Duodenal mucosa (tissue), 2 donors: ENCODE measurements around the gene CDC42BPA.

ENCODE experiments used
- H3K27ac ChIP-seq: one replicate; pipeline ENCODE4 v1.7.0; 2013; ENCODE audit warnings: low read depth, low read length
- H3K27me3 ChIP-seq, 2 donors: one replicate each; pipeline ENCODE4 v1.7.0; 2013; ENCODE audit warnings: low read length in 2 of 2, control low read depth in 1 of 2; ENCODE audit not compliant: insufficient read depth in 2 of 2, control insufficient read depth in 1 of 2
- H3K36me3 ChIP-seq, 2 donors: one replicate each; pipeline ENCODE4 v1.7.0; 2013; ENCODE audit warnings: low read length in 2 of 2, control low read depth in 1 of 2; ENCODE audit not compliant: insufficient read depth in 2 of 2, control insufficient read depth in 1 of 2
- H3K4me1 ChIP-seq, 2 donors: one replicate each; pipeline ENCODE4 v1.7.0; 2013; ENCODE audit warnings: low read length in 2 of 2, control low read depth in 1 of 2; ENCODE audit not compliant: insufficient read depth in 2 of 2, control insufficient read depth in 1 of 2
- H3K4me3 ChIP-seq, 2 donors: one replicate each; pipeline ENCODE4 v1.7.0; 2013; ENCODE audit warnings: low read length in 2 of 2, low read depth in 1 of 2
- H3K9ac ChIP-seq, 2 donors: one replicate each; pipeline ENCODE4 v1.7.0; 2013; ENCODE audit warnings: low read length in 2 of 2, low read depth in 1 of 2
- H3K9me3 ChIP-seq, 2 donors: one replicate each; pipeline ENCODE4 v1.7.0; 2013; ENCODE audit warnings: low read length in 2 of 2, control low read depth in 1 of 2; ENCODE audit not compliant: control insufficient read depth in 1 of 2

The CDC42BPA gene

GRCh38 chr1:227308367-227309336 is 9.6 kb downstream of the CDC42BPA start:
- Histone ChIP-seq H3K9me3 (no peaks in the 10 kb centered on the region), H3K27ac (no peak overlapping the region), H3K27me3 (no peaks in the 10 kb centered on the region), H3K4me3 (peak overlapping the region in 1 of 2 donors; percentile 3), H3K36me3 (no peaks in the 10 kb centered on the region), H3K9ac (no peak overlapping the region), H3K4me1 (peaks cover 0 to 6% of the 10 kb centered on the region in 2 donors)

GRCh38 chr1:227306689-227307088 is 11.6 kb downstream of the CDC42BPA start:
- Histone ChIP-seq H3K4me1 (peaks cover 0 to 6% of the 10 kb centered on the region in 2 donors), H3K9ac (no peak overlapping the region), H3K27me3 (no peaks in the 10 kb centered on the region), H3K9me3 (no peaks in the 10 kb centered on the region), H3K4me3 (no peak overlapping the region), H3K27ac (no peak overlapping the region), H3K36me3 (no peaks in the 10 kb centered on the region)

- H3K4me1 ChIP-seq: peaks cover 0 to 6% of the 10 kb centered on the region in 2 donors
Observed at GRCh38 chr1:227305894-227306626, 12.2 kb downstream of the CDC42BPA start.

GRCh38 chr1:227304665-227305064 is 13.6 kb downstream of the CDC42BPA start:
- Histone ChIP-seq H3K27me3 (no peaks in the 10 kb centered on the region), H3K27ac (no peak overlapping the region), H3K36me3 (no peaks in the 10 kb centered on the region), H3K9me3 (no peaks in the 10 kb centered on the region), H3K4me1 (peaks cover 0 to 6% of the 10 kb centered on the region in 2 donors), H3K9ac (no peak overlapping the region), H3K4me3 (no peak overlapping the region)

More at GRCh38 chr1:227305894-227306626, 12.2 kb downstream of the CDC42BPA start:
- Histone ChIP-seq H3K36me3 (no peaks in the 10 kb centered on the region), H3K27ac (no peak overlapping the region), H3K27me3 (no peaks in the 10 kb centered on the region), H3K9me3 (no peaks in the 10 kb centered on the region), H3K4me3 (no peak overlapping the region), H3K9ac (no peak overlapping the region)

- no peaks in the 10 kb centered on the region for H3K27me3 ChIP-seq
- no peaks in the 10 kb centered on the region for H3K9me3 ChIP-seq
- H3K4me3 ChIP-seq: no peak overlapping the region
- H3K9ac ChIP-seq: no peak overlapping the region
- H3K36me3 ChIP-seq: no peaks in the 10 kb centered on the region
- H3K27ac ChIP-seq: no peak overlapping the region
- H3K4me1 ChIP-seq: peaks cover 1 to 13% of the 10 kb centered on the region in 2 donors
Observed at GRCh38 chr1:227303662-227304061, 14.6 kb downstream of the CDC42BPA start.

GRCh38 chr1:227300682-227301081 is 17.6 kb downstream of the CDC42BPA start:
- H3K4me1 ChIP-seq: peaks cover 5 to 9% of the 10 kb centered on the region in 2 donors
- H3K36me3 ChIP-seq: no peaks in the 10 kb centered on the region
- H3K4me3 ChIP-seq: no peak overlapping the region
- H3K9me3 ChIP-seq: peaks cover 0 to 6% of the 10 kb centered on the region in 2 donors
- H3K9ac ChIP-seq: no peak overlapping the region
- no peak overlapping the region for H3K27ac ChIP-seq
- H3K27me3 ChIP-seq: no peaks in the 10 kb centered on the region

GRCh38 chr1:227299688-227300087 is 18.6 kb downstream of the CDC42BPA start:
- Histone ChIP-seq H3K4me3 (no peak overlapping the region), H3K4me1 (peaks cover 5 to 9% of the 10 kb centered on the region in 2 donors), H3K27me3 (no peaks in the 10 kb centered on the region), H3K36me3 (no peaks in the 10 kb centered on the region), H3K27ac (no peak overlapping the region), H3K9me3 (peaks cover 0 to 6% of the 10 kb centered on the region in 2 donors), H3K9ac (no peak overlapping the region)

GRCh38 chr1:227299241-227299627 is 19.1 kb downstream of the CDC42BPA start:
- Histone ChIP-seq H3K9ac (no peak overlapping the region), H3K4me3 (no peak overlapping the region), H3K27ac (no peak overlapping the region), H3K27me3 (no peaks in the 10 kb centered on the region), H3K9me3 (peaks cover 0 to 6% of the 10 kb centered on the region in 2 donors), H3K4me1 (peaks cover 5 to 9% of the 10 kb centered on the region in 2 donors), H3K36me3 (no peaks in the 10 kb centered on the region)

- Histone ChIP-seq H3K36me3 (no peaks in the 10 kb centered on the region), H3K27me3 (no peaks in the 10 kb centered on the region), H3K9me3 (peaks cover 0 to 6% of the 10 kb centered on the region in 2 donors), H3K4me1 (peaks cover 5 to 7% of the 10 kb centered on the region in 2 donors), H3K27ac (no peak overlapping the region), H3K4me3 (no peak overlapping the region), H3K9ac (no peak overlapping the region)
Observed at GRCh38 chr1:227298512-227299240, 19.6 kb downstream of the CDC42BPA start.
